ENCODE measurements around the gene TBC1D22A. TPM values are rescaled to one million over a fixed set of nuclear protein-coding genes. Genes with fewer than 3 reads are reported as not detected.

The TBC1D22A gene
- total RNA-seq, 1 donor from 2014 or later: 18.9 TPM

DNA sequence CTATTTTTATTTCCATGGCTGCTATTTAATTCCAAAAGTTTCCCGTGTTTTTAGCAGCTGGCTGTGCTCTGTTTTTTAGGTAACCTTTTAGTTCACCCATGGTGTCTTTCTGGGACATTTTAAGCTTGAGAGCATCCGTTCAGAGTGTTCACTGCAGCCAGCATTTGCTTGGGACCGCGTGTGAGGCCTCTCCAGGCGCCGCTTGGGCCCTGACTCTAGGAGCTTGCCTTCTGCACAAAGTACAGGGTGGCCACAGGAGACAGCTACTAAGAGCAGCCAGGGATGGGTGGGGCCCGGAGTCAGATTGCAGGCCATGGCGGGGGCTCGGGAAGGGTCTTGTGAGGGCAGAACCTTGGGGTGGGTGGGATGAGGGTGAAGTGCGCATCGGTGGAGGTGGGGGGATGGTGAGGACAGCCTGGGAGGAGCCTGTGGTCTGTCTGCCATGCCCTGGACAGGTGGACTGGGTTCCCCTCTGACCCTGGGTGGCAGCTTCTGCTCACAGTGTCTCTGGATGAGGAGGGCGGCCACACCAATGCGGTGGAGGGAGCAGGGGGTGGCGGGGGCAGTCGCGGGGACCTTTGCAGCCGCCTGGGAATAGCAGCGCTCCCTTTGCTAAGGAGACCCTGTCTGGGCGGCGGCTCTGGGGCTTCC is 288.1 kb downstream of the TBC1D22A start:
- Mint-ChIP-seq H3K27me3 (ENCODE audit: low read depth) (no peaks in the 10 kb centered on the region), H3K9me3 (ENCODE audit: low read depth) (no peaks in the 10 kb centered on the region), H3K4me1 (ENCODE audit: low read depth) (peaks cover 15% of the 10 kb centered on the region), H3K27ac (ENCODE audit: unreplicated experiment) (no peak overlapping the region), H3K4me3 (ENCODE audit: unreplicated experiment) (no peak overlapping the region), H3K36me3 (ENCODE audit: low read depth) (peaks cover 2% of the 10 kb centered on the region)
- TF ChIP-seq, protein P1, sequence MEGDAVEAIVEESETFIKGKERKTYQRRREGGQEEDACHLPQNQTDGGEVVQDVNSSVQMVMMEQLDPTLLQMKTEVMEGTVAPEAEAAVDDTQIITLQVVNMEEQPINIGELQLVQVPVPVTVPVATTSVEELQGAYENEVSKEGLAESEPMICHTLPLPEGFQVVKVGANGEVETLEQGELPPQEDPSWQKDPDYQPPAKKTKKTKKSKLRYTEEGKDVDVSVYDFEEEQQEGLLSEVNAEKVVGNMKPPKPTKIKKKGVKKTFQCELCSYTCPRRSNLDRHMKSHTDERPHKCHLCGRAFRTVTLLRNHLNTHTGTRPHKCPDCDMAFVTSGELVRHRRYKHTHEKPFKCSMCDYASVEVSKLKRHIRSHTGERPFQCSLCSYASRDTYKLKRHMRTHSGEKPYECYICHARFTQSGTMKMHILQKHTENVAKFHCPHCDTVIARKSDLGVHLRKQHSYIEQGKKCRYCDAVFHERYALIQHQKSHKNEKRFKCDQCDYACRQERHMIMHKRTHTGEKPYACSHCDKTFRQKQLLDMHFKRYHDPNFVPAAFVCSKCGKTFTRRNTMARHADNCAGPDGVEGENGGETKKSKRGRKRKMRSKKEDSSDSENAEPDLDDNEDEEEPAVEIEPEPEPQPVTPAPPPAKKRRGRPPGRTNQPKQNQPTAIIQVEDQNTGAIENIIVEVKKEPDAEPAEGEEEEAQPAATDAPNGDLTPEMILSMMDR (IDR thresholded peaks at IDR 0.05): no peak
- peak; percentile 71 for DNase-seq (ENCODE audit: low spot score)

DNA sequence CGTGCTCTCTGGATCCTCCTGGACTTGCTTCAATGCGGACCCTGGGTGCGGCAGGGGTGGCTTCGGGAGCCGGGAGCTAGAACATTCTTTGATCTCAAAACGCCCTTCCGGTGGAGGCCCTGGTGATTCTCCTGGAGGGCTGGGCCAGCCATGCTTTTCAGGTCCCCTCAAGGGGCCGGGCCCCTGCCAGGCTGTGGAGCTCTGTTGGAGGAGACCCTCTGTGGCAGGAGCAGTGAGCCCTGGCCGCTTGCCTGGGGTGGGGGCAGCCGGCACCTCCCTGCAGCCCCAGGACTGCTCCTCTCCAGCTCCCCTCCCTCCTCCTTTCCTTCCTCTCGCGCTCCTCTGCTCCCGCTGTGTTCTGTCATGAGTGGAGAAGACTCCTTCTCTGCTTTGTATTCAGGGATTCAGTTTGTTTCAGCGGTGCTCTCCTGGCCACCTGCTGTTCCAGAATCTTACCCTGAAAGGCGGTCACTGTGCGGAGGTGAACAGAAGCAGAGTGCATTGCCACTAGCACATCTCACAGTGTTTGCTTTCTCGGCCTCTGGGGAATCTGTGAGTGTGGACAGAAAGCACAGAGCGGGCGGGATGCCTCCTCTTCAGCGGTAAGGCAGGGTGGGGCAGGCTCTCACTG is 289.1 kb downstream of the TBC1D22A start:
- DNase-seq (ENCODE audit: low spot score): peak; percentile 64
- Mint-ChIP-seq H3K27ac (ENCODE audit: unreplicated experiment) (no peak overlapping the region), H3K4me3 (ENCODE audit: unreplicated experiment) (peak overlapping the region; percentile 20), H3K27me3 (ENCODE audit: low read depth) (no peaks in the 10 kb centered on the region), H3K9me3 (ENCODE audit: low read depth) (no peaks in the 10 kb centered on the region), H3K4me1 (ENCODE audit: low read depth) (peaks cover 15% of the 10 kb centered on the region), H3K36me3 (ENCODE audit: low read depth) (peaks cover 2% of the 10 kb centered on the region)
- TF ChIP-seq, protein P1 (IDR thresholded peaks at IDR 0.05): no peak

- Mint-ChIP-seq H3K27me3 (ENCODE audit: low read depth) (no peaks in the 10 kb centered on the region), H3K36me3 (ENCODE audit: low read depth) (peaks cover 2% of the 10 kb centered on the region), H3K4me1 (ENCODE audit: low read depth) (peaks cover 15% of the 10 kb centered on the region), H3K9me3 (ENCODE audit: low read depth) (no peaks in the 10 kb centered on the region), H3K27ac (ENCODE audit: unreplicated experiment) (no peak overlapping the region), H3K4me3 (ENCODE audit: unreplicated experiment) (no peak overlapping the region)
- DNase-seq (ENCODE audit: low spot score): peak; percentile 72
- TF ChIP-seq, protein P1 (IDR thresholded peaks at IDR 0.05): no peak
Measured at GRCh38 chr22:47052236-47053012, 290.0 kb downstream of the TBC1D22A start.

DNA sequence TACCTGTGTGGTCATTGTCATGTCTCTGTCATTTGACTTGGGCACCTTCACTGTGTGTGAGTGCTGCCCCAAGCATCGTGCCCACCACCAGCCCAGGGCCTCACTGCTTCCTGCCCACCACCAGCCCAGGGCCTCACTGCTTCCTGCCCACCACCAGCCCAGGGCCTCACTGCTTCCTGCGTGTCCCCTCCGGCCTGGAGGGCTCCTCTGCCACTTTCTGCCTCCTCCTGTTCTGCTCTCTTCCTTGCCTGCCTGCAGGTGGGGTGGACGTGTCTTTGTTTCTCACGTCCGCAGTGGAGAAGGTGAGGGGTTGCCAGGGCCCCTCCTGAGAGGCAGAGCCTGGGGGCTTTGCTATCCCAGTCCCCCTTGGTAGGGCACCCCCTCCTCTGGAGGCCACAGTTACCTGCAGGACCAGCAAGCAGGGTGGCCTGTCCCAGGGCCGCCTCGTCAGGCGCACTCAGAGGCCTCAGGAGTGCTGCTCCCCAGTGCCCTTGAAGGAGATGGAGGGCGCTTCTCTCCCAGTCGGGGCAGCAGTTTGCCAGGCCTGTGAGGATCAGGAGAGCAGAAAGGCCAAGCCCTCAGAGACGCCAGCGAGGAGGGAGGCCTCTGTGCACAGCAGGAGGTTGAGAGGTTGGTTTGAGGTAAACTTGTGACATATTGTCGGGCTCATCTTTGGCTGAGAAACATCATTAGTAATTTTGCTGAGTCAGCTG is 290.7 kb downstream of the TBC1D22A start:
- TF ChIP-seq, protein P1 (IDR thresholded peaks at IDR 0.05): no peak
- Mint-ChIP-seq H3K4me1 (ENCODE audit: low read depth) (peaks cover 15% of the 10 kb centered on the region), H3K4me3 (ENCODE audit: unreplicated experiment) (no peak overlapping the region), H3K27ac (ENCODE audit: unreplicated experiment) (peak overlapping the region; percentile 76), H3K9me3 (ENCODE audit: low read depth) (no peaks in the 10 kb centered on the region), H3K36me3 (ENCODE audit: low read depth) (peaks cover 2% of the 10 kb centered on the region), H3K27me3 (ENCODE audit: low read depth) (no peaks in the 10 kb centered on the region)
- peak; percentile 88 for DNase-seq (ENCODE audit: low spot score)

GRCh38 chr22:47053726-47054141 is 291.3 kb downstream of the TBC1D22A start:
- peak overlapping the region; percentile 76 for H3K27ac Mint-ChIP-seq (ENCODE audit: unreplicated experiment)

More at GRCh38 chr22:47053726-47054141, 291.3 kb downstream of the TBC1D22A start:
- peaks cover 15% of the 10 kb centered on the region for H3K4me1 Mint-ChIP-seq (ENCODE audit: low read depth)
- TF ChIP-seq, protein P1 (IDR thresholded peaks at IDR 0.05): no peak
- peak; percentile 61 for DNase-seq (ENCODE audit: low spot score)
- no peaks in the 10 kb centered on the region for H3K27me3 Mint-ChIP-seq (ENCODE audit: low read depth)
- H3K9me3 Mint-ChIP-seq (ENCODE audit: low read depth): no peaks in the 10 kb centered on the region
- H3K36me3 Mint-ChIP-seq (ENCODE audit: low read depth): peaks cover 2% of the 10 kb centered on the region
- no peak overlapping the region for H3K4me3 Mint-ChIP-seq (ENCODE audit: unreplicated experiment)
